Ishikawa (cell line): ENCODE measurements around the gene SLC8A1.

ENCODE experiments used
- REST ChIP-seq: IDR thresholded peaks from 2 replicates; pipeline ENCODE4 v1.6.1; 2012; ENCODE audit warnings: low read depth, mild to moderate bottlenecking
- ZBTB7A ChIP-seq: IDR thresholded peaks from 2 replicates; pipeline ENCODE4 v1.6.1; 2012; ENCODE audit warnings: low read depth

GRCh38 chr2:40268566-40268965 is 183.3 kb downstream of the SLC8A1 start:
- TF ChIP-seq REST, result no peak
- no peak for TF ChIP-seq ZBTB7A
